HK-2 (cell line): ENCODE measurements around the gene MBOAT7.
A peak's percentile ranks its signal among the peaks of the same experiment; 100 is the strongest.

Experiments used
- DNase-seq: peaks from one replicate; pipeline ENCODE4 v3.0.0-alpha.2; 2018; ENCODE audit not compliant: unreplicated experiment

The MBOAT7 gene

GRCh38 chr19:54162884-54163283 is 26.5 kb downstream of the MBOAT7 start:
- DNase-seq = no peak

GRCh38 chr19:54162241-54162805 is 27.1 kb downstream of the MBOAT7 start:
- no peak for DNase-seq

- DNase-seq = no peak
Measured at GRCh38 chr19:54160854-54161253, 28.5 kb downstream of the MBOAT7 start.

GRCh38 chr19:54160182-54160811 is 29.1 kb downstream of the MBOAT7 start:
- DNase-seq = no peak

- peak; percentile 99 for DNase-seq
Measured at GRCh38 chr19:54159352-54160181, 29.8 kb downstream of the MBOAT7 start, which contains the start of gene LENG1. Gene LENG1 (minus strand): TSS chr19:54159721. CDS start chr19:54159695, 26 bp downstream.

- no peak for DNase-seq
Measured at GRCh38 chr19:54158812-54159351, 30.5 kb downstream of the MBOAT7 start.

- no peak for DNase-seq
Measured at GRCh38 chr19:54156953-54157352, 32.4 kb downstream of the MBOAT7 start.

- no peak for DNase-seq
Measured at GRCh38 chr19:54156490-54156889, 32.9 kb downstream of the MBOAT7 start.

GRCh38 chr19:54155694-54156093 is 33.7 kb downstream of the MBOAT7 start:
- DNase-seq = no peak

GRCh38 chr19:54154603-54155345 is 34.6 kb downstream of the MBOAT7 start:
- no peak for DNase-seq

- no peak for DNase-seq
Measured at GRCh38 chr19:54153731-54154326, 35.6 kb downstream of the MBOAT7 start.

- DNase-seq = no peak
Measured at GRCh38 chr19:54152878-54153524, 36.4 kb downstream of the MBOAT7 start.

- no peak for DNase-seq
Measured at GRCh38 chr19:54152267-54152666, 37.1 kb downstream of the MBOAT7 start.

- no peak for DNase-seq
Measured at GRCh38 chr19:54151362-54152035, 37.9 kb downstream of the MBOAT7 start.

- DNase-seq = no peak
Measured at GRCh38 chr19:54149021-54149812, 40.2 kb downstream of the MBOAT7 start.

- no peak for DNase-seq
Measured at GRCh38 chr19:54148158-54148557, 41.2 kb downstream of the MBOAT7 start.

GRCh38 chr19:54147676-54148075 is 41.7 kb downstream of the MBOAT7 start:
- no peak for DNase-seq

GRCh38 chr19:54145541-54146158 is 43.7 kb downstream of the MBOAT7 start:
- no peak for DNase-seq

- DNase-seq = no peak
Measured at GRCh38 chr19:54142166-54142780, 47.1 kb downstream of the MBOAT7 start.
